ENCODE data around the gene NIPAL4.

Gene NIPAL4

GRCh38 chr5:157491471-157491995, 31.5 kb downstream of the NIPAL4 start:
- H3K27ac ChIP-seq (ENCODE audit: extremely low read depth, low read depth, low read length): no peak overlapping the region
- ChIA-PET POLR2A (no interaction called here), CTCF (no interaction called here)
- no peak overlapping the region for H3K4me3 ChIP-seq (ENCODE audit: low read depth, low read length)
- H3K9me3 ChIP-seq (ENCODE audit: control insufficient read depth, insufficient read depth, low read depth, low read length): no peaks in the 10 kb centered on the region
- no peak for TF ChIP-seq MZF1 (tag by site-specific recombination; IDR thresholded peaks at IDR 0.05; ENCODE audit: borderline replicate concordance)
- TF ChIP-seq, protein P1, sequence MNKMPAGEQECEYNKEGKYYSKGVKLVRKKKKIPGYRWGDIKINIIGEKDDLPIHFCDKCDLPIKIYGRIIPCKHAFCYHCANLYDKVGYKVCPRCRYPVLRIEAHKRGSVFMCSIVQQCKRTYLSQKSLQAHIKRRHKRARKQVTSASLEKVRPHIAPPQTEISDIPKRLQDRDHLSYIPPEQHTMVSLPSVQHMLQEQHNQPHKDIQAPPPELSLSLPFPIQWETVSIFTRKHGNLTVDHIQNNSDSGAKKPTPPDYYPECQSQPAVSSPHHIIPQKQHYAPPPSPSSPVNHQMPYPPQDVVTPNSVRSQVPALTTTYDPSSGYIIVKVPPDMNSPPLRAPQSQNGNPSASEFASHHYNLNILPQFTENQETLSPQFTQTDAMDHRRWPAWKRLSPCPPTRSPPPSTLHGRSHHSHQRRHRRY (tag by site-specific recombination; IDR thresholded peaks at IDR 0.05): no peak
- TF ChIP-seq HOXA7 (CRISPR knock-in tag; IDR thresholded peaks at IDR 0.05; ENCODE audit: borderline replicate concordance): no peak
- TF ChIP-seq HIC1 (tag by site-specific recombination; IDR thresholded peaks at IDR 0.05): no peak
- no peak for TF ChIP-seq ZNF664 (tag by site-specific recombination; IDR thresholded peaks at IDR 0.05)
- no peak for TF ChIP-seq MYNN (tag by site-specific recombination; IDR thresholded peaks at IDR 0.05; ENCODE audit: borderline replicate concordance)
- H3K4me1 ChIP-seq (ENCODE audit: control insufficient read depth, insufficient read depth, low read length): no peaks in the 10 kb centered on the region
- no peaks in the 10 kb centered on the region for H3K36me3 ChIP-seq (ENCODE audit: control insufficient read depth in 2 of 2, insufficient read depth in 1 of 2, low read length in 2 of 2)

DNA sequence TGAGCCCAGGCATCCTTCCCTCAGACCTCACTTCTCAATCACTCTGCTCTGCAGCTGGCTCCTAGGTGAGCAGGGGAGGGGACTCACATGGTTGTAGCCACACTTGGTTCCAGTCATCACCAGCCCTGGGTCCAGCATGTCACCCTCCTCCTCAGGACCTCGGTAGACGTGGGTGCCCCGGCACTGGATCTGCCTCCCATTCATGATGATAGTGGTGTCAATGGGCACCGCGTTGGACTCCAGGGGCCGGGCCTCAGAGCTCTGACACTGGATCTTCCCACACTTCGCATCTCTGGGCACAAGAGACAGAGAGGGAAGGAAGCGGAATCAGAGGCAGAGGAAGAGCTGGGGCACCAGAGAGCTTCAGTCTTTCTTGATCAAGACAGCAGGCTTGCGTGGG, 32.9 kb downstream of the NIPAL4 start:
- Histone ChIP-seq H3K4me3 (ENCODE audit: low read depth, low read length) (no peak overlapping the region), H3K36me3 (ENCODE audit: control insufficient read depth in 2 of 2, insufficient read depth in 1 of 2, low read length in 2 of 2) (no peaks in the 10 kb centered on the region), H3K4me1 (ENCODE audit: control insufficient read depth, insufficient read depth, low read length) (no peaks in the 10 kb centered on the region), H3K27ac (ENCODE audit: extremely low read depth, low read depth, low read length) (no peak overlapping the region), H3K9me3 (ENCODE audit: control insufficient read depth, insufficient read depth, low read depth, low read length) (no peaks in the 10 kb centered on the region)
- CTCF ChIA-PET: interaction anchor here (0.5 to 1.3 kb wide), 4 partner anchors 8 to 169 kb away, joined by 3 to 4 read pairs (median 3); no protein-coding TSS in a partner anchor
- POLR2A ChIA-PET: no interaction called here
- no peak for TF ChIP-seq ZNF16 (tag by site-specific recombination; IDR thresholded peaks at IDR 0.05; ENCODE audit: low read depth)
- TF ChIP-seq ZNF302 (tag by site-specific recombination; IDR thresholded peaks at IDR 0.05; ENCODE audit: low read depth): no peak
- TF ChIP-seq OSR2 (tag by site-specific recombination; IDR thresholded peaks at IDR 0.05): no peak
- TF ChIP-seq, protein P2, sequence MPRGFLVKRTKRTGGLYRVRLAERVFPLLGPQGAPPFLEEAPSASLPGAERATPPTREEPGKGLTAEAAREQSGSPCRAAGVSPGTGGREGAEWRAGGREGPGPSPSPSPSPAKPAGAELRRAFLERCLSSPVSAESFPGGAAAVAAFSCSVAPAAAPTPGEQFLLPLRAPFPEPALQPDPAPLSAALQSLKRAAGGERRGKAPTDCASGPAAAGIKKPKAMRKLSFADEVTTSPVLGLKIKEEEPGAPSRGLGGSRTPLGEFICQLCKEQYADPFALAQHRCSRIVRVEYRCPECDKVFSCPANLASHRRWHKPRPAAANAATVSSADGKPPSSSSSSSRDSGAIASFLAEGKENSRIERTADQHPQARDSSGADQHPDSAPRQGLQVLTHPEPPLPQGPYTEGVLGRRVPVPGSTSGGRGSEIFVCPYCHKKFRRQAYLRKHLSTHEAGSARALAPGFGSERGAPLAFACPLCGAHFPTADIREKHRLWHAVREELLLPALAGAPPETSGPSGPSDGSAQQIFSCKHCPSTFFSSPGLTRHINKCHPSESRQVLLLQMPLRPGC (tag by site-specific recombination; IDR thresholded peaks at IDR 0.05): no peak

DNA sequence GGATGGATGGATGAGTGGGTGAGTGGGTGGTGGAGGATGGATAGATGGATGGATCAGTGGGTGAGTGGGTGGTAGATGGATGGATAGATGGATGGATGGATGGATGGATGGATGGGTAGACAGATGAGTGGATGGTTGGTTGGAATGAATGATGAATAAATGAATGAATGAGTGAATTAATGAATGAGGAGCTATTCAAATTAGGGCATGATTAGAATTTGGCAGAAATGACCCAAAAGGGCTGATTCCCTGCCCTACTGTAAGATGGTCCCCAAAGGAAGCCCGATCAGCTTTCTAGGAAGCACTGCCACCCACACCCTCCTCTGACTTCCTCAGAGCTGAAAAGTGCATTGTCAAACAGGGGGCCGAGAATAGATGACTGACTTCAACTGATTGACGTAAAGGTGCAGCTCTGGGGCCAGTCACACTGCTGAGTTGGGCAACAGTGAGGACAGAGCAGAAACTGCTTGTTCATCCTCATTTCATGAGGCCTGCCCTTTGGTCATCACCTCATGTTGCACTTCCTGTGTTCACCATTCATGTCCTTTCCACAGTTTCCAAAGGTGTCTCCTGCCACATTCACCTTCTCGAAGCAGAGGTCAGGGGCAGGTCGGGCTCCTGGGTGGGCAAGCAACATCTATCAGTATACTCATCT, 34.3 kb downstream of the NIPAL4 start:
- Histone ChIP-seq H3K36me3 (ENCODE audit: control insufficient read depth in 2 of 2, insufficient read depth in 1 of 2, low read length in 2 of 2) (no peaks in the 10 kb centered on the region), H3K4me3 (ENCODE audit: low read depth, low read length) (no peak overlapping the region), H3K4me1 (ENCODE audit: control insufficient read depth, insufficient read depth, low read length) (no peaks in the 10 kb centered on the region), H3K27ac (ENCODE audit: extremely low read depth, low read depth, low read length) (no peak overlapping the region), H3K9me3 (ENCODE audit: control insufficient read depth, insufficient read depth, low read depth, low read length) (no peaks in the 10 kb centered on the region)
- CTCF ChIA-PET: no interaction called here
- POLR2A ChIA-PET: no interaction called here
- TF ChIP-seq ZNF777 (tag by site-specific recombination; IDR thresholded peaks at IDR 0.05; ENCODE audit: borderline replicate concordance): no peak
- TF ChIP-seq ZNF302 (tag by site-specific recombination; IDR thresholded peaks at IDR 0.05; ENCODE audit: low read depth): no peak
- TF ChIP-seq ZNF169 (tag by site-specific recombination; IDR thresholded peaks at IDR 0.05): no peak
- no peak for TF ChIP-seq ZNF18 (tag by site-specific recombination; IDR thresholded peaks at IDR 0.05)
- no peak for TF ChIP-seq ZNF404 (tag by site-specific recombination; IDR thresholded peaks at IDR 0.05)
- TF ChIP-seq ZXDB (tag by site-specific recombination; IDR thresholded peaks at IDR 0.05): no peak
- peak; percentile 83 for TF ChIP-seq ZNF366 (tag by site-specific recombination; conservative IDR thresholded peaks at IDR 0.05)
- TF ChIP-seq, protein P3, sequence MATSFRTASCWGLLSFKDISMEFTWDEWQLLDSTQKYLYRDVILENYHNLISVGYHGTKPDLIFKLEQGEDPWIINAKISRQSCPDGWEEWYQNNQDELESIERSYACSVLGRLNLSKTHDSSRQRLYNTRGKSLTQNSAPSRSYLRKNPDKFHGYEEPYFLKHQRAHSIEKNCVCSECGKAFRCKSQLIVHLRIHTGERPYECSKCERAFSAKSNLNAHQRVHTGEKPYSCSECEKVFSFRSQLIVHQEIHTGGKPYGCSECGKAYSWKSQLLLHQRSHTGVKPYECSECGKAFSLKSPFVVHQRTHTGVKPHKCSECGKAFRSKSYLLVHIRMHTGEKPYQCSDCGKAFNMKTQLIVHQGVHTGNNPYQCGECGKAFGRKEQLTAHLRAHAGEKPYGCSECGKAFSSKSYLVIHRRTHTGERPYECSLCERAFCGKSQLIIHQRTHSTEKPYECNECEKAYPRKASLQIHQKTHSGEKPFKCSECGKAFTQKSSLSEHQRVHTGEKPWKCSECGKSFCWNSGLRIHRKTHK (tag by site-specific recombination; IDR thresholded peaks at IDR 0.05): no peak
